ENCODE measurements around the gene PRKN.

GRCh38 chr6:161564952-161565351 lies 1162.6 kb downstream of the PRKN start:
- TF ChIP-seq, protein P1, sequence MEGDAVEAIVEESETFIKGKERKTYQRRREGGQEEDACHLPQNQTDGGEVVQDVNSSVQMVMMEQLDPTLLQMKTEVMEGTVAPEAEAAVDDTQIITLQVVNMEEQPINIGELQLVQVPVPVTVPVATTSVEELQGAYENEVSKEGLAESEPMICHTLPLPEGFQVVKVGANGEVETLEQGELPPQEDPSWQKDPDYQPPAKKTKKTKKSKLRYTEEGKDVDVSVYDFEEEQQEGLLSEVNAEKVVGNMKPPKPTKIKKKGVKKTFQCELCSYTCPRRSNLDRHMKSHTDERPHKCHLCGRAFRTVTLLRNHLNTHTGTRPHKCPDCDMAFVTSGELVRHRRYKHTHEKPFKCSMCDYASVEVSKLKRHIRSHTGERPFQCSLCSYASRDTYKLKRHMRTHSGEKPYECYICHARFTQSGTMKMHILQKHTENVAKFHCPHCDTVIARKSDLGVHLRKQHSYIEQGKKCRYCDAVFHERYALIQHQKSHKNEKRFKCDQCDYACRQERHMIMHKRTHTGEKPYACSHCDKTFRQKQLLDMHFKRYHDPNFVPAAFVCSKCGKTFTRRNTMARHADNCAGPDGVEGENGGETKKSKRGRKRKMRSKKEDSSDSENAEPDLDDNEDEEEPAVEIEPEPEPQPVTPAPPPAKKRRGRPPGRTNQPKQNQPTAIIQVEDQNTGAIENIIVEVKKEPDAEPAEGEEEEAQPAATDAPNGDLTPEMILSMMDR (conservative IDR thresholded peaks at IDR 0.05; ENCODE audit: low read depth in 2 of 2): no peak
- TF ChIP-seq ZNF331 (CRISPR knock-in tag; IDR thresholded peaks at IDR 0.05; ENCODE audit: low read depth) (no peak), EZH2 (IDR thresholded peaks at IDR 0.05; ENCODE audit: low read depth, unreplicated experiment) (no peak), EZH2phosphoT487 (IDR thresholded peaks at IDR 0.05; ENCODE audit: unreplicated experiment) (no peak), POLR2AphosphoS5 (IDR thresholded peaks at IDR 0.05; ENCODE audit: low read depth) (no peak), CREB1 (CRISPR knock-in tag; IDR thresholded peaks at IDR 0.05; ENCODE audit: low read depth) (no peak), STAT1 (IDR thresholded peaks at IDR 0.05; ENCODE audit: unreplicated experiment) (no peak)
- TF ChIP-seq, protein P2, sequence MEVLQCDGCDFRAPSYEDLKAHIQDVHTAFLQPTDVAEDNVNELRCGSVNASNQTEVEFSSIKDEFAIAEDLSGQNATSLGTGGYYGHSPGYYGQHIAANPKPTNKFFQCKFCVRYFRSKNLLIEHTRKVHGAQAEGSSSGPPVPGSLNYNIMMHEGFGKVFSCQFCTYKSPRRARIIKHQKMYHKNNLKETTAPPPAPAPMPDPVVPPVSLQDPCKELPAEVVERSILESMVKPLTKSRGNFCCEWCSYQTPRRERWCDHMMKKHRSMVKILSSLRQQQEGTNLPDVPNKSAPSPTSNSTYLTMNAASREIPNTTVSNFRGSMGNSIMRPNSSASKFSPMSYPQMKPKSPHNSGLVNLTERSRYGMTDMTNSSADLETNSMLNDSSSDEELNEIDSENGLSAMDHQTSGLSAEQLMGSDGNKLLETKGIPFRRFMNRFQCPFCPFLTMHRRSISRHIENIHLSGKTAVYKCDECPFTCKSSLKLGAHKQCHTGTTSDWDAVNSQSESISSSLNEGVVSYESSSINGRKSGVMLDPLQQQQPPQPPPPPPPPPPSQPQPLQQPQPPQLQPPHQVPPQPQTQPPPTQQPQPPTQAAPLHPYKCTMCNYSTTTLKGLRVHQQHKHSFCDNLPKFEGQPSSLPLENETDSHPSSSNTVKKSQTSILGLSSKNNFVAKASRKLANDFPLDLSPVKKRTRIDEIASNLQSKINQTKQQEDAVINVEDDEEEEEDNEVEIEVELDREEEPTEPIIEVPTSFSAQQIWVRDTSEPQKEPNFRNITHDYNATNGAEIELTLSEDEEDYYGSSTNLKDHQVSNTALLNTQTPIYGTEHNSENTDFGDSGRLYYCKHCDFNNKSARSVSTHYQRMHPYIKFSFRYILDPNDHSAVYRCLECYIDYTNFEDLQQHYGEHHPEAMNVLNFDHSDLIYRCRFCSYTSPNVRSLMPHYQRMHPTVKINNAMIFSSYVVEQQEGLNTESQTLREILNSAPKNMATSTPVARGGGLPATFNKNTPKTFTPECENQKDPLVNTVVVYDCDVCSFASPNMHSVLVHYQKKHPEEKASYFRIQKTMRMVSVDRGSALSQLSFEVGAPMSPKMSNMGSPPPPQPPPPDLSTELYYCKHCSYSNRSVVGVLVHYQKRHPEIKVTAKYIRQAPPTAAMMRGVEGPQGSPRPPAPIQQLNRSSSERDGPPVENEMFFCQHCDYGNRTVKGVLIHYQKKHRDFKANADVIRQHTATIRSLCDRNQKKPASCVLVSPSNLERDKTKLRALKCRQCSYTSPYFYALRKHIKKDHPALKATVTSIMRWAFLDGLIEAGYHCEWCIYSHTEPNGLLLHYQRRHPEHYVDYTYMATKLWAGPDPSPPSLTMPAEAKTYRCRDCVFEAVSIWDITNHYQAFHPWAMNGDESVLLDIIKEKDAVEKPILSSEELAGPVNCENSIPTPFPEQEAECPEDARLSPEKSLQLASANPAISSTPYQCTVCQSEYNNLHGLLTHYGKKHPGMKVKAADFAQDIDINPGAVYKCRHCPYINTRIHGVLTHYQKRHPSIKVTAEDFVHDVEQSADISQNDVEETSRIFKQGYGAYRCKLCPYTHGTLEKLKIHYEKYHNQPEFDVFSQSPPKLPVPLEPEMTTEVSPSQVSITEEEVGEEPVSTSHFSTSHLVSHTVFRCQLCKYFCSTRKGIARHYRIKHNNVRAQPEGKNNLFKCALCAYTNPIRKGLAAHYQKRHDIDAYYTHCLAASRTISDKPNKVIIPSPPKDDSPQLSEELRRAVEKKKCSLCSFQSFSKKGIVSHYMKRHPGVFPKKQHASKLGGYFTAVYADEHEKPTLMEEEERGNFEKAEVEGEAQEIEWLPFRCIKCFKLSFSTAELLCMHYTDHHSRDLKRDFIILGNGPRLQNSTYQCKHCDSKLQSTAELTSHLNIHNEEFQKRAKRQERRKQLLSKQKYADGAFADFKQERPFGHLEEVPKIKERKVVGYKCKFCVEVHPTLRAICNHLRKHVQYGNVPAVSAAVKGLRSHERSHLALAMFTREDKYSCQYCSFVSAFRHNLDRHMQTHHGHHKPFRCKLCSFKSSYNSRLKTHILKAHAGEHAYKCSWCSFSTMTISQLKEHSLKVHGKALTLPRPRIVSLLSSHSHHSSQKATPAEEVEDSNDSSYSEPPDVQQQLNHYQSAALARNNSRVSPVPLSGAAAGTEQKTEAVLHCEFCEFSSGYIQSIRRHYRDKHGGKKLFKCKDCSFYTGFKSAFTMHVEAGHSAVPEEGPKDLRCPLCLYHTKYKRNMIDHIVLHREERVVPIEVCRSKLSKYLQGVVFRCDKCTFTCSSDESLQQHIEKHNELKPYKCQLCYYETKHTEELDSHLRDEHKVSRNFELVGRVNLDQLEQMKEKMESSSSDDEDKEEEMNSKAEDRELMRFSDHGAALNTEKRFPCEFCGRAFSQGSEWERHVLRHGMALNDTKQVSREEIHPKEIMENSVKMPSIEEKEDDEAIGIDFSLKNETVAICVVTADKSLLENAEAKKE (CRISPR knock-in tag; IDR thresholded peaks at IDR 0.05): no peak
- TF ChIP-seq, protein P3, sequence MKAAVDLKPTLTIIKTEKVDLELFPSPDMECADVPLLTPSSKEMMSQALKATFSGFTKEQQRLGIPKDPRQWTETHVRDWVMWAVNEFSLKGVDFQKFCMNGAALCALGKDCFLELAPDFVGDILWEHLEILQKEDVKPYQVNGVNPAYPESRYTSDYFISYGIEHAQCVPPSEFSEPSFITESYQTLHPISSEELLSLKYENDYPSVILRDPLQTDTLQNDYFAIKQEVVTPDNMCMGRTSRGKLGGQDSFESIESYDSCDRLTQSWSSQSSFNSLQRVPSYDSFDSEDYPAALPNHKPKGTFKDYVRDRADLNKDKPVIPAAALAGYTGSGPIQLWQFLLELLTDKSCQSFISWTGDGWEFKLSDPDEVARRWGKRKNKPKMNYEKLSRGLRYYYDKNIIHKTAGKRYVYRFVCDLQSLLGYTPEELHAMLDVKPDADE (IDR thresholded peaks at IDR 0.05): no peak
- TF ChIP-seq, protein P4, sequence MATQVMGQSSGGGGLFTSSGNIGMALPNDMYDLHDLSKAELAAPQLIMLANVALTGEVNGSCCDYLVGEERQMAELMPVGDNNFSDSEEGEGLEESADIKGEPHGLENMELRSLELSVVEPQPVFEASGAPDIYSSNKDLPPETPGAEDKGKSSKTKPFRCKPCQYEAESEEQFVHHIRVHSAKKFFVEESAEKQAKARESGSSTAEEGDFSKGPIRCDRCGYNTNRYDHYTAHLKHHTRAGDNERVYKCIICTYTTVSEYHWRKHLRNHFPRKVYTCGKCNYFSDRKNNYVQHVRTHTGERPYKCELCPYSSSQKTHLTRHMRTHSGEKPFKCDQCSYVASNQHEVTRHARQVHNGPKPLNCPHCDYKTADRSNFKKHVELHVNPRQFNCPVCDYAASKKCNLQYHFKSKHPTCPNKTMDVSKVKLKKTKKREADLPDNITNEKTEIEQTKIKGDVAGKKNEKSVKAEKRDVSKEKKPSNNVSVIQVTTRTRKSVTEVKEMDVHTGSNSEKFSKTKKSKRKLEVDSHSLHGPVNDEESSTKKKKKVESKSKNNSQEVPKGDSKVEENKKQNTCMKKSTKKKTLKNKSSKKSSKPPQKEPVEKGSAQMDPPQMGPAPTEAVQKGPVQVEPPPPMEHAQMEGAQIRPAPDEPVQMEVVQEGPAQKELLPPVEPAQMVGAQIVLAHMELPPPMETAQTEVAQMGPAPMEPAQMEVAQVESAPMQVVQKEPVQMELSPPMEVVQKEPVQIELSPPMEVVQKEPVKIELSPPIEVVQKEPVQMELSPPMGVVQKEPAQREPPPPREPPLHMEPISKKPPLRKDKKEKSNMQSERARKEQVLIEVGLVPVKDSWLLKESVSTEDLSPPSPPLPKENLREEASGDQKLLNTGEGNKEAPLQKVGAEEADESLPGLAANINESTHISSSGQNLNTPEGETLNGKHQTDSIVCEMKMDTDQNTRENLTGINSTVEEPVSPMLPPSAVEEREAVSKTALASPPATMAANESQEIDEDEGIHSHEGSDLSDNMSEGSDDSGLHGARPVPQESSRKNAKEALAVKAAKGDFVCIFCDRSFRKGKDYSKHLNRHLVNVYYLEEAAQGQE (IDR thresholded peaks at IDR 0.05; ENCODE audit: unreplicated experiment): no peak

All from GM23338 (cell line).